WERI-Rb-1 (cell line): ENCODE measurements around the gene HIPK2.
"Not testable (repeated sequence)": the region's sequence is repeated elsewhere in the genome, so short reads cannot be mapped to it uniquely, and the experiment has no call there.

Experiments used
- DNase-seq: peaks from one replicate; pipeline ENCODE4 v3.0.0-alpha.2; 2020
- H3K27ac ChIP-seq: fragments of 250-450 bp; sonication (Bioruptor Pico); 2 replicates; pipeline ENCODE4 v1.5.1; 2020; ENCODE audit warnings: mild to moderate bottlenecking, moderate library complexity
- H3K27me3 ChIP-seq: fragments of 250-450 bp; sonication (Bioruptor Pico); 2 replicates; pipeline ENCODE4 v1.5.1; 2021; ENCODE audit warnings: mild to moderate bottlenecking, low read depth, moderate library complexity; ENCODE audit not compliant: insufficient read depth, severe bottlenecking
- H3K36me3 ChIP-seq: fragments of 250-450 bp; sonication (Bioruptor Pico); 2 replicates; pipeline ENCODE4 v1.5.1; 2020; ENCODE audit warnings: mild to moderate bottlenecking, moderate library complexity
- H3K4me3 ChIP-seq: 2 replicates; pipeline ENCODE4 v1.5.1; 2011; ENCODE audit warnings: low read depth, mild to moderate bottlenecking, control low read depth, low read length
- H3K9me3 ChIP-seq: fragments of 250-450 bp; sonication (Bioruptor Pico); 2 replicates; pipeline ENCODE4 v1.5.1; 2021; ENCODE audit warnings: mild to moderate bottlenecking, moderate library complexity; ENCODE audit not compliant: severe bottlenecking
- CTCF ChIP-seq: IDR thresholded peaks from 2 replicates; pipeline ENCODE4 v1.5.1; 2011; ENCODE audit warnings: low read depth, mild to moderate bottlenecking, control low read depth, inconsistent platforms, low read length

The HIPK2 gene

GRCh38 chr7:139674752-139675126, 103.1 kb downstream of the HIPK2 start:
- no peak for DNase-seq
- TF ChIP-seq CTCF: no peak
- Histone ChIP-seq H3K27me3 (no peaks in the 10 kb centered on the region), H3K36me3 (peaks cover 21% of the 10 kb centered on the region), H3K9me3 (no peaks in the 10 kb centered on the region), H3K27ac (no peak overlapping the region), H3K4me3 (no peak overlapping the region)

DNA sequence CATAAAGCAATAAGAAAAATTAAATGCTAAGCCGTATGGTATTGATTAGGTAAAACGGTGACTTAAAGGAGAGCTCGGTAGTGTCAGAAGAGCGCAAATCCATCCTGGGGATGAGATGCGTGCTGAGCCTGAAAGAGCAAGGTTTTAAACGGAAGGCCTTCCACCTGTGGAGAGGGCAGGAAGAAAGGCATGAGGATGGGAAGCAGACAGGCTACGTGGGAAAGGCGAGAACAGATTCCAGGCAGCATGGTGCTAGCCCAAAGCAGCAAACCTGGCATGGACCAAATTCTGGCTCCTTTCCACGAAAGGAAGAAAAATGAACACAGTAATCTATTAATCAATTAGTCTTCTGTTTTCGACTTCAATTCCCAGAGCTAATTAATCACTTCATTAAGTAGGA, 103.5 kb downstream of the HIPK2 start:
- peaks cover 21% of the 10 kb centered on the region for H3K36me3 ChIP-seq
- no peak overlapping the region for H3K4me3 ChIP-seq
- no peak for TF ChIP-seq CTCF
- DNase-seq: no peak
- no peaks in the 10 kb centered on the region for H3K27me3 ChIP-seq
- no peak overlapping the region for H3K27ac ChIP-seq
- no peaks in the 10 kb centered on the region for H3K9me3 ChIP-seq

DNA sequence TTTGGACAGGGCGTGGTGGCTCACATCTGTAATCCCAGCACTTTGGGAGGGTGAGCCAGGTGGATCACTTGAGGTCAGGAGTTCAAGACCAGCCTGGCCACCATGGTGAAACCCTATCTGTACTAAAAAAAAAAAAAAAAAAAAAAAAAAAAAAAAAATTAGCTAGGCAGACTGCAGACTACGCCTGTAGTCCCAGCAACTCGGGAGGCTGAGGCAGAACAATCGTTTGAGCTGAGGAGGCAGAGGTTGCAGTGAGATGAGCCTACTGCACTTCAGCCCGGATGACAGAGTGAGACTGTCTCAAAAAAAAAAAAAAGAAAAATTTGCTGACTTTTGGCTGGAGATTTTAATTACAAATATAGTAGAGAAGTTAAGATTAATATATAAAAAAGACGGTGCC, 104.0 kb downstream of the HIPK2 start:
- H3K4me3 ChIP-seq: no peak overlapping the region
- no peaks in the 10 kb centered on the region for H3K9me3 ChIP-seq
- H3K27ac ChIP-seq: no peak overlapping the region
- no peaks in the 10 kb centered on the region for H3K27me3 ChIP-seq
- no peak for TF ChIP-seq CTCF
- peaks cover 19% of the 10 kb centered on the region; the same call in 1 of the 2 replicates for H3K36me3 ChIP-seq
- no peak for DNase-seq

DNA sequence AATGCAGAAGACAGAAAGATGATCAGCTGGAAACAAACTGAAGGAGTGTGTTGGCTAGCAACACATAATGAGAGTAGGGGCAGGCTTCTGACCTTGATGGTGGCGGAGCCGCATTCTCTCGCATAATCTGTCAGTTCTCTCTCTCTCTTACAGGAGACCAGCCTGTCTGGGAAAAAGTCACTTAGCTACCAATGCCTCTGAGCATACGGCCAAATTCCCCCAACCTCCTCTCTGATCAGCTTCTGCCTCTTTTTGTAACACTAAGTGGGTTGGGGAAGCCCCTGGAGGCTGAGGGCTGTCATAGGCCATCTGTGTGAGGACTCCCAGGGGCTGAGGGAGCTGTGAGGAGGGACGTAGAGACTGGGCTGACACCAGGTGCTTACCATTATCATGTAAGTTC, 104.6 kb downstream of the HIPK2 start:
- no peak for DNase-seq
- Histone ChIP-seq H3K4me3 (no peak overlapping the region), H3K27ac (no peak overlapping the region), H3K27me3 (no peaks in the 10 kb centered on the region), H3K36me3 (peaks cover 19% of the 10 kb centered on the region; the same call in 1 of the 2 replicates), H3K9me3 (no peaks in the 10 kb centered on the region)
- TF ChIP-seq CTCF: no peak

GRCh38 chr7:139671967-139672366, 105.8 kb downstream of the HIPK2 start:
- no peak overlapping the region for H3K4me3 ChIP-seq
- DNase-seq: no peak
- no peaks in the 10 kb centered on the region for H3K9me3 ChIP-seq
- TF ChIP-seq CTCF: no peak
- H3K27ac ChIP-seq: no peak overlapping the region
- H3K36me3 ChIP-seq: peaks cover 19% of the 10 kb centered on the region; the same call in 1 of the 2 replicates
- H3K27me3 ChIP-seq: no peaks in the 10 kb centered on the region

- not testable (repeated sequence) for H3K27ac ChIP-seq, H3K4me3 ChIP-seq, H3K27me3 ChIP-seq, DNase-seq, H3K9me3 ChIP-seq
- peaks cover 16% of the 10 kb centered on the region for H3K36me3 ChIP-seq
Measured at GRCh38 chr7:139670662-139671061, 107.1 kb downstream of the HIPK2 start.
